NCI-H748 treated with DMSO at 0.1 percent for 48 hours (cell line): ENCODE measurements around the gene TPPP.
"Not testable (repeated sequence)": the region's sequence is repeated elsewhere in the genome, so short reads cannot be mapped to it uniquely, and the experiment has no call there.

Experiments used
- DNase-seq: peaks from one replicate; lab custom pipeline; 2025; lab: John Stamatoyannopoulos, UW

The TPPP gene

DNA sequence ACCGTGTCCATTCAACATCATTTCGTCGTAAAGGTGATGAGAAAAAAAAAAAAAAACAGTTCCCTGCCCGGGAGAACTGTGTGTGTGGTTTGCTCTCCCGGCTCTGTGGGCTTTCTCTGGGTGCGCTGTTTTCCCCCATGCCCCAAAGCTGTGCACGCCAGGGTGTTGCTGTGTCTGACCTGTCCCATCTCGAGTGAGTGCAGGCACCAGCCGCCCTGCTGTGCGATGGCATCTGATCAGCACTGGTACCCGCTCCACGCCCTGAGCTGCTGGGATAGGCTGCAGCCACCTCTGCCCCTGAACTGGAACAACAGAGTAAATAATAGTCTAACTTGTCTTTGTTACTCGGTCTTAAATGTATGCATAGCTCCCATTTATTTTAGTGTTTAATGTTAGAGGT, 47.7 kb downstream of the TPPP start:
- DNase-seq = no peak

DNA sequence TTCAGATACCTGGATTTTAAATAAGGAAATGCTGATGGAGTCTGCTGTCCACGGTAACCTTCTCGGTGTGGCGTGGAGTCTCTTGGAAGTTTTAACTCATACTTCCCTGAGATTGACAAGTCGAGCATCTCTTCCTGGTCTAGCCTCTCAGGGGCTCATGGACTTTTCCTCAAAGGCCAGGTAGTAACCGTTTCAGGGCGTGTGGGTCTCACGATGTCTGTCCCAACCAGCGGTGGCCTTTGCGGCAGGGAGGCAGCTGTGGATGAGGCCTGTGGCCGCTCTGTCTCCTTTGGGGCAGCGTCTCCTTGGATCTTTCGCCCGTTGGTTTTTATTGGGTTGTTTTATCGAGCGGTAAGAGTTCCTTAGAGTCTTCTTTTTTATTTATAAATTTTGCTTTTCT, 48.2 kb downstream of the TPPP start:
- no peak for DNase-seq

DNA sequence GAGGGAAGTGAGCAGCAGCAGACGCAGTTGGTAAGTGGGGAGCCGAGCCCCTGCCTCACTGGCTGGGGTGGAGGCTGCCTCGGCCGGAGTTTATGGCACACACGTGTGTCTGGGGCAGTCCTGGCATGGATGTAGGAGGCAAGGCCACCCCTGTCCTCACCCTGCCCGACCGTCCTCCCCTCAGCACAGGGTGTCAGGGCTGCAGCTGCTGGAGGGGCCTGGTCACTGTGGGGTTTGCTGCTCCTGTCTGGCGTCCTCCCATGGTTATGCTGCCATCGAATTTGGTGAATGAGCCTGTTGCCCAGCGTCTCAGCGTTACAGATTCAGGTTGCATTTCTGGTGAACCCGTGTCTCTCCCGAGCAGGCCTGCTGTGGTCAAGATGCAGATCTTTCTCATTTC, 48.6 kb downstream of the TPPP start:
- DNase-seq = no peak

DNA sequence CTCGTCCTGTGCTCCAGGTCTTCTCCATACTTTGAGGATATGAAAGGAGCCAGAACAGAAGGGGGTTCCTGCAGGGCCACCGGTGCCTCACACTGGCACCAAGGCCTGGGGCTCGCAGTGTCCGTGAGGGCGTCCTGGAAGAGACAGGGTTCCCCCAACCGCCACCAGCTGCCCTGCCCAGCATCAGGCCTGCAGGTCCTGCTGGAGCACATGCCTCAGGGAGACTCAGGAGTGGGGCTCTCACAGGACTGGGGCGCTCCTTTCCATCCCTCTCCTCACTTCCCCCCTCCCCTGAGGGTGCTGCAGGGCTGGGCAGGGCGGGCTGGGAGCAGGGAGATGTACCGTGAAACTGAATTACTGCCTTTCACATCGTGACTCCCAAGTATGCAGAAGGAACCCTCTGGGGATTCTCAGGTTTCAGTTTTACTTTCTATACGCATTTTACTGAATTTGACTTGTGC, 49.3 kb downstream of the TPPP start:
- DNase-seq = no peak

DNA sequence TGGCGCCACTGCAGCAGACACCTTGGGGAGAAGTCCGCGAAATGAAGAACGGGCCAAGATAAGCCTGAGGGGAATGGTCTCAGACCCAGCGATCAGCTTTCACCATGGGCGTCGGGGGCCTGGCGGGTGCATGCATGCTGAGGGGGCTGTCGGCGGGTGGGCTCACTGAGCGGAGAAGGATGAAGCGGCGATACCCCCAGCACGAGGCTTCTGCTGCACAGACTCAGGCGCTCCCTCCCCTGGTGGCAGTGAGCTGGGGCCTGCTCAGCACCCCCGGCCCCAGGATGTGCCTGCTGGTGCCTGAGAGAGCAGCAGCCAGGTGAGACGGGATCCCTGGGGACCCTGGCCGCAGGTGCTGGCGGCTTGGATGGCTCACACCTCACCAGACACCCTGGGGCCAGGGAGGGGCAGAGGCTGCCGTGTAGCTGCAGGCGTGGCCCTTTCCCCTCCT, 49.8 kb downstream of the TPPP start:
- no peak for DNase-seq

DNA sequence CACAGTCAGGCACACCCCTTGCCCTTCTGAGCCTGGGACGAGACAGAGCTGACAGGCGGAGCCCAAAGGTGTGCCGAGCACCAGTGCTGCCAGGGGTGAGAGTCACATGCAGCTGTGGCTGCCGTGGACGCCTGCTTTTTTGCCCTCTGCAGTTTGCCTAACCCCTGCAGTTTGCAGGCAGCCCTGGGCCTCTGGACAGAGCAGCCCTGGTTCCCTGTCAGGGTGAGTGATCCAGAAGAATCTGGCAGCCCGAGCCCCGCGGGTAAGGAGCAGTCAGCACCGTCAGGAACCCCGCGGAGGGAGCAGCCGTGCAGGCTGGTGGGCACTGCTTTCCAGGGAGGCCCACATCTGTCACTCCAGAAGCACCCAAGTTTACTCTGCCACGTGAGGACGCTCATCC, 50.7 kb downstream of the TPPP start:
- DNase-seq = no peak

DNA sequence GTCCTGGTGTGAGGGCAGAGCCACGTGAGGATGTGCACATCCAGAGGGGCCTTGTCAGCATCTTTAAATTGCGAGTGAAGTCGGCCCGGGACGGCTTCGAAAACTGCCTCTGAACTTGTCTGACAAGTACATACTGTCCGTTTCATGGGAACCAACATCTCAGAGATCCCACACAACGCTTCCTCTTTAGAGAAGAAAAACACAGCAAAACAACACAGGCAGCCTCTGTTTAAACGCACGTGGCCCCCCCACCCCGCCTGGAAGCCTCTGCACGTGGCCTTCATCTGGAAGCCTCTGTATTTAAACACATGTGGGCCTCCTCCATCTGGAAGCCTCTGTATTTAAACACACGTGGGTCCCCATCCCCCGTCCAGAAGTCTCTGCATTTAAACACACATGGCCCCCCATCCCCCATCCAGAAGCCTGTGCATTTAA, 51.8 kb downstream of the TPPP start:
- DNase-seq = no peak

DNA sequence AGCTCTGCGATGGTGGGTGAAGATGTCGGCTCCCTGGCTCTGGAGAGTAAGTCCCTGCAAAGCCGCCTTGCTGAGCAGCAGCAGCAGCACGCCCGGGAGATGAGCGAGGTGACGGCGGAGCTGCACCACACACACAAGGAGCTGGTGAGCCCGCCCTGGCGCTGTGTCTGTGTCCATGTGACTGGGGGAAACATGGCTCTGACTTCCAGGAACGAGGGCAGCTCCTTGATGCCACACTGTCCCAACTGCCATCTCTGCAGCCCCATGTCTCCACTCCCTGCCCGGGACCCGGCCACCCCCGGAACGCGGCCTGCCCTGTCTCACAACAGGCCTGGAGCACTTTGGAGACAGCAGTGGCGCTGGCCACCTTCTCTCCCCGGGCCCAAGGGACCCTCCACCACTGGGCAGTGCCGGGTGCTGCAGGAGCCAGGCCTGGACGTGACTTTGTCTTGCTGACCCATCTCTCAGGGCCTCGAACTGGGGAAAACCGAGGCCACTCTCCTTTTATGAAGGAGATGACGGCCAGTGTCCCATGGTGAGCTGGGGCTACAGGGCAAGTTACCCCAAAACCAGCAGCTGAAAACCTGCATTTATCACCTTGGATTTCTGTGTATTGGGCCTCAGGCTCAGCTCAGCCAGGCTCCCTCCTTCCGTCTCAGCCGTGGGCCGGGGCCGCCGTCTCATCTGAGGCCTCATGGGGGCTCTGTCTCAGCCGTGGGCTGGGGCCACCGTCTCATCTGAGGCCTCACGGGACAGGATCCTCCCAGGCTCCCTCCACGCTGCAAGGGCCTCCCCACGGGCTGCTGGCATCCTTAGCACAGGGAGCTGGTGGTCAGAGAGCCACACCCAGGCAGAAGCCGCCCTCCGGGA, 52.5 kb downstream of the TPPP start:
- DNase-seq = no peak

DNA sequence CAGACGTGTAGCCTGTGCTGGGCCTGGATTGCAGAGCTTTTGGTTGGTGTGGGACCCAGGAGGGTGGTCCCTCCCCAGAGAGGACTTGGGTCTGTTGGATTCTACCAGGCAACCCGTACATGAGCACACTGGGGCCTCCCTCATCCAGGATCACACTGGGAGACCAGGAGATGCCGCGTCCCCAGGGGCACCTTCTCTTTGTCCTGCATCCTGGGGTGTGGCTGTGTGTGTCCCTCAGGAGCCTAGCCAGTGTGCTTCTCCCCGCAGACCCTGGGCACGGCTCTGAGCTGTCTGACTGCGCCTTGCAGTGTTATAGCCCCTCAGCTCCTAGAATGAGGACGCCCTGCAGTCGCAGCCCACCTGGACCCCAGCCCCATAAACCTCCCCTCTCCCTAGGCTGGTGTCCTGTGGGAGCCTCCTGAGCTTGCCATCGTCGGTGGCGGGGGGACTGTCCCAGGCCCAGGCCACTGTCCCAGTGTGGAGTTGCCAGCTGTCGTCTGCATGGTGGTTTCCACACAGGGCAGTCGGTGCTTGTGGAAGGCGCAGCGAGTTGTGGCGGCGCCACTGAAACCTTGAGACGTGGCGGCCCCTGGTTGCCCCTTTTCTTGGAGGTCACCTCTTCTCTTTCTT, 53.5 kb downstream of the TPPP start:
- DNase-seq = no peak

DNA sequence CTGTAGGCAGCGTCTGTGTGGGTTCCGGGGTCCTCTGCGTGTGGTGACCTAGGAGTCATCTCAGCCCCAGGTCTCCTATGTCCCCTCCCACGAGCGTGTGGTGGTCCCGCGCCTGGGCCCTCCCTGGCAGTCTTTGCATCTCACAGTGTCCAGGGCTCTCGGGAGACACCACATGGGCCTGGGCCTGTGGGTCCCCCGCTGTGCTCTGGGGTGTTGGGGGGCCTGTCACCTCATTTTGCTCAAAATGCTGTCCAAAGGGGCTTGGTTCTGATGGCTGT, 54.0 kb downstream of the TPPP start:
- no peak for DNase-seq

DNA sequence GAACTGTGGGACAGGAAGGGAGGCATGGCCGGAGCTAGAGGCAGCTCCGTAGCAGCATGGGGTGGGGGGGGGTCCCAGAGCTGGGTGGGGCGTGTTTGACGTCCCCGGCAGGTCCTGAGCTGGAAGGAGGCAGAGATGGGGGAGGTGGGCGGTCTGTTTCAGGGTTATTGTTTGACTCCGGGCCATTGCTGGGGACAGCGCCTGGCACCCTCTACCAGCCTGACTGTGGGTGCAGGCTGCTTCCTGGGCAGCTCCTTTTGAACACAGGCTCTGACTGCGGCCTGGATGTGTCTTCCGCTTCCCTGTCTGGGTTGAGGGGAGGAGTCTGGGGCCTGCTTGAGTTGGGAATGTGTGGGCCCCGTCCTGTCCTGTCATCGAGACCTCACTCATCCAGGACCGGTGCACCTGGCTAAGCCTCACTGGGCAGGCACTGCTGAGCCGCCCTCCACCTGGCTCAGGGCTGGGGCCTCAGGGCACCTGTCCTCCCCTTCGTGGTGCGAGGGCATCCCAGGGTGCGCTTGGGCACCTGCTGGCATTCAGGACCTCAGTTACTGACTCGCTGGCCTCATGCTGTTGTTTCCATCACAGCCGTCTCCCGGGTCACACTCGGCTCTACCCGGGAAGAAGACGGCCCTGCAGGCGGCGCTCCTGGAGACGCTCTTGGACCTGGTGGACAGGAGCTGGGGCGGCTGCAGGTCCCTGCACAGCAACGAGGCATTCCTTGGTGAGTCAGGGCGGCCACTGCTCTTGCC, 54.5 kb downstream of the TPPP start:
- no peak for DNase-seq

DNA sequence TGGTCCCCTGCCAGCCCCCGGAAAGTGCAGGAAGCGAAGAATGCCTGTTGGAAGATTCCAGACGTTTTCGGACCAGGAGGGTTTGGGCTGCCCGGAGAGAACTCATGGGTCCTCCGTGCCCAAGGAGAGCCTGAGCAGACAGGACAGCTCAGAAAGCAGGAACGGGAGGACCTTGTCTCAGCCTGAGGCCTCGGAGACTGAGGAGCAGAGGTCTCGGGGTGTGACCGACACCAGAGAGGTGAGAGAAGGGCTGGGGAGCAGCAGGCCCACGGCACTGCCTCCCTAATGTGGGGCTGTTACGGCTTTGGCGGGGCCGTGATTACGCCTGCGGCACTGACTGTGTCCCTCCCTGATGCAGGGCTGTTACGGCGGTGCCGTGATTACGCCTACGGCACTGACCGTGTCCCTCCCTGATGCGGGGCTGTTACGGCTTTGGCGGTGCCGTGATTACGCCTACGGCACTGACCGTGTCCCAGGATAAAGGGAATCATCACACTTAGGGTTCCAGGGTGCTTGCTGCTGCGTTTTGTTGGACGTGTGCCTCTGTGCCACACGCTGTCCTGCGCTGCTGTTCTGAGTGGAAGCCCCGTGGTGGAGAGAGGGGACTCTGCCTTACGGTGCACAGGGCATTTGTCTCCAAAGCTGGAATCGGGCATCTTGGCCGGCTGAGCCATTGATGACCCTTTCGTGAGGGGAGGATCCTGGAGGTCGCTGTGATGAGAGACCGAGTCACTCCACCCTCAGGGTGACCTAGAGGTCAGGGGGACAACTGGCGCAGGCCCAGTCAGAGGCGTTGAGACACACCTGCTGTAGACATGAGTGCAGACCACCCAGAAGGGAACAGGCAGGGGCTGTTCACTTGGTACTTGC, 55.3 kb downstream of the TPPP start:
- no peak for DNase-seq

DNA sequence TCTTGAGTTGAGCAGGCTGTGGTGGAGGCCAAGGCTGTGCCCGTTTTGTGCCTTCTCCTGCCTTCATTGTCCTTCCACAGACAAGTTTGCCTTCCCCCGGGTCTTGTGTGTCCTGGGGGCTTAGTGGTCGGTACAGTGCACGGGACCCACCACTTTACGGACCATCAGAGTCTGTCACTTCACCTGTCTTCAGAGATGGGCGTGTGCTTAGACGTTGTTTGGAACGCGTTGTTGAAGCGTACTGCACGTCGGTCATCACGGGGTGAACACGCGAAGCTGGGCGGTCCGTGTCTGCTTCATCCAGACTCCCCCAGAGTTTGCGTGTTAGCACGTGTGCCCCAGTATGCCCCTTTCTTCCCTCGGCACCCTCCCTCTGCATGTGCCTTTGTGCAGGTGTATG, 56.2 kb downstream of the TPPP start:
- DNase-seq = no peak

DNA sequence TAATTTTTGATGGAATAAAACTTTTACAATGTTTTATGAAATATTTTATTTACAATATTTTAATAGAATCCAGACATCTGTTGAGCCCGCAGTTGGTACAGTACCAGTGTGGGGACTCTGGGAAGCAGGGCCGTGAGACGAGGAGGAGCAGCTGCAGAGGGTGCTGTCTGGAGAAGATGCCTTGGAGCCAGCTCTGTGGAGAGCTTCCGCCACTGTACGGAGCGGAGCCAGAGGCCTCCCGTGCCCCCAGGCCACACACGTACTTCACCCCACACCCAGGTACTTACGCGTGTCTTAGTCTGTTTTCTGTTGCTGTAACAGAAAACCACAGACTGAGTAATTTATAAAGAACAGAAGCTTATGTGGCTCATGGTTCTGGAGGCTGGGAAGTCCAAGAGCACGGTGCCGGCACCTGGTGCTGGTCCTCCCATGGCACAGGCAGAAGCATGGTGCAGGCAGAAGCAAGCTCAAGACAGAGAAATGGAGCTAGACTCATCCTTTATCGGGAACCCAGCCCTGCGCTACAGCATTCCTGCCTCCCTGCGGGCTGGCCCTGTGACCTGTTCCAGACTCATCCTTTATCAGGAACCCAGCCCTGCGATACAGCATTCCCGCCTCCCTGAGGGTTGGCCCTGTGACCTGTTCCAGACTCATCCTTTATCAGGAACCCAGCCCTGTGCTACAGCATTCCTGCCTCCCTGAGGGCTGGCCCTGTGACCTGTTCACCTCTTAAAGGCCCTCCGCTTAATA, 57.7 kb downstream of the TPPP start:
- DNase-seq = no peak

DNA sequence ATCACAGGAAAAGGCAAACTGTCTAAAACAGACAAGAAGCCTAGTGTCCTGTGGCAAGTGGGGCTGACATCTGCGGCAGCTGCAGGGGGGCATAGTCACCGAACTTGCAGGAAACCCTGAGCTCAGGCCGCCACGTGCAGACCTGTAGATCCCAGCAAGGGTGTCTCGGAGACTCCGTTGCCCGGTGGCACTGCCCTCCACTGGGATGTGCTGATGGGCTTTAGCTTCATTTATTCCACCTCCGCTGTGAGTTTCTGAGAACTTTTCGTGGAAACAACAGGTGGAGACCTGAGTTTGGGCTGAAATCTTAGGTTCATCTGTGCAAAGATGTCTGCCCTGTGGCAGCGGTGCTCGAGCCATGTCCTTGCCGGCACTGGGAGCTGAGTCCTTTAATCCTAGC, 59.0 kb downstream of the TPPP start:
- no peak for DNase-seq

DNA sequence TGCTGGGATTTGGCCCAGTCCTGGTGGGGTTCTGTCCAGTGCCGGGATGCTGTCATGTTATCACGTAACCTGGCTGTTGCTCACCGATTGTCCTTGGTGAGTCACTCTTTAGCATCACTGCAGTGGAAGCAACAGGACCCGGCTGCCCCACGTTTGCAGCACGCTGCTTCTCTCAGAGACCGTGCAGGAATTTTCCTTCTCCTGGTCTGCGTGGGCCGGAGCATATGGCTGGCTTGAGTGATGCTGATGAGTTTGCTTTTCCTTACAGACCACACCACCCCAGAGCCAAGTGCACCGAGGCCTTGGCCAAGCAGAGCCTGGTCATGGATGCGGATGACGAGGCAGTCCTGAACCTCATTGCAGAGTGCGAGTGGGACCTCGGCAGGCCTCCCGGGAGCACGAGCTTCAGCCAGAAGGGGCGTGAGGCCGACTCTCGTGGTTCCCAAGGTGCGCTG, 59.6 kb downstream of the TPPP start:
- no peak for DNase-seq

DNA sequence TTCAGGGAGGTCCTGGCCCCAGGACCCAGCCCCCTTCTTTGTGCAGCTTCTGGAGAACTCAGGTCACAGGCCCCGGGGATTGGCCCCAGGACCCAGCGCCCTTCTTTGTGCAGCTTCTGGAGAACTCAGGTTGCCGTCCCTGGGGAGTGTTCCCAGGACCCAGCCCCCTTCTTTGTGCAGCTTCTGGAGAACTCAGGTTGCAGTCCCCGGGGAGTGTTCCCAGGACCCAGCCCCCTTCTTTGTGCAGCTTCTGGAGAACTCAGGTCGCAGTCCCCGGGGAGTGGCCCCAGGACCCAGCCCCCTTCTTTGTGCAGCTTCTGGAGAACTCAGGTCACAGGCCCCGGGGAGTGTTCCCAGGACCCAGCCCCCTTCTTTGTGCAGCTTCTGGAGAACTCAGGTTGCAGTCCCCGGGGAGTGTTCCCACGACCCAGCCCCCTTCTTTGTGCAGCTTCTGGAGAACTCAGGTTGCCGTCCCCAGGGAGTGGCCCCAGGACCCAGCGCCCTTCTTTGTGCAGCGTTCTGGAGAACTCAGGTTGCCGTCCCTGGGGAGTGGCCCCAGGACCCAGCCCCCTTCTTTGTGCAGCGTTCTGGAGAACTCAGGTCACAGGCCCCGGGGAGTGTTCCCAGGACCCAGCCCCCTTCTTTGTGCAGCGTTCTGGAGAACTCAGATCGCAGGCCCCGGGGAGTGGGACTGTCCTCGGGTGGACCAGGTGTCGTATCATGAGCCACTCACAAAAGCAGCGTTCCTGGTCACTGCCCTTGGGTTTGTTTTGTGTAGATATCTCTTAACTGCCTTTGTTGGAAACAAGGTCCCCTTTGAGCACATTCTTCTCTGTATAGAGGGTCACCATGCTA, 64.6 kb downstream of the TPPP start:
- DNase-seq = not testable (repeated sequence)

DNA sequence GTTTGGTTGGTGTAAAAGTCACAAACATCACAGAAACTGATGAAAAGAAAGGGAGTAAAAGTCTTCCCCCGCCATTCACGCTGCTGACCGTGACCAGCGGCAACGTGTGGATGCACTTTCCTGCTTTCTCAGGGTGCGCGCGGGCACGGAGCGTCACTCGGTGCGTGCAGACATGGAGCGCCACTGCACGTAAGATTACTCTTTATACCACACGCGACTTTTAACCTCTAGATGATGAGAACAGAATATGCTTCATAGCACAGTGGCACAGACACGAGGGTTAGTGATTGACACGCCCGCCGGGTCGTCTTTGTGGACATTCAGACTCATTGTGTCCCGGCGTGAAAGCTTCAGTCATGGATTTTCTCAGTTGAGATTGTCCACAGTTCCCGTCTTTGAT, 65.3 kb downstream of the TPPP start:
- DNase-seq = no peak

DNA sequence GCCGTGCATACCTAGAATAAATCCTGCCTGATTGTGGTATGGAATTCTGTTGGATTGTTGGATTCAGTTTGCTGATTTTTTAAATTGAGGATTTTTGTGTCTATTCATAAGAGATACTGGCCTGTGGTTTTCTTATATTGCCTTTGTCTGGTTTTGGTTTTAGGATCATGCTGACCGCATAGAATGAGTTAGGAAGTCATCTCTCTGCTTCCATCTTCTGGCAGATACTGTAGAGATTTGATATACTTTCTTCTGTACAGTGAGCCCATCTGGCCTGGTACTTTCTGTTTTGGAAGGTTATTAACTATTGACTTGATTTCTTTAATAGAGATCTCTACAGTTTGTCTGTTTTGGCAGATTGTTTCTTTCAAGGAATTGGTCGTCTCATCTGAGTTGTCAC, 66.3 kb downstream of the TPPP start:
- no peak for DNase-seq

DNA sequence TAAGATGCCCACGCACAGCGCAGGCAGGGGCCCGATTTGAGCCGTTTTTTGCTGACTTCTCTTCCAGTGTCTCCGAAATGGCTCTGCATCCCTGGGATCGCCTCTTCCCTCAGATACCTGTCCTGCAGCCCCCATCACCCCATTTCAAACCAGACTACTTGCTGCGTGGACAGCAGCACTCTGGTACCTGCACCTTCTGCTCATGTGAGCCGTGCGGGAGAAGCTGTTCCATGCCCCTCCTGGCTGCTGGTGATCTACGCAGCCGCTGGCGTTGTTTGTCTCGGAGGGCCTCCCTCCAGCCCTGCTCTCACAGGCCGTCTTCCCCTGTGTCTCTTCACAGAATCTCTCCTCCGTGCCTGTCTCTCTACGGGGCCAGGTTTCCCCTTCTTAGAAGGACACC, 67.6 kb downstream of the TPPP start:
- no peak for DNase-seq

DNA sequence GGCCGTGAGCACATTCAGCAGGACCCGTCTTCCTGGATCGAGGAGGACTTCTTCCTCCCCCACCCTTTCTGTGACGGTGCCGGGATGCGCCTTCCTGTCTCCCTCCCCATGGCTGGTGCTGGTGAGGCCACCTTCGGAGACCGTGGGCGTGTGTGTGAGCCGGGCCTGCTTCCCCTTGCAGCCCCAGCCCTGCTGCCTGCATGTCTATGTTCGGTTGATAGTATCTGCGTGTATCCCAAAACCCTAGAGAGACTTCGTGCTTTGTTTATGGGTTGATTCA, 68.3 kb downstream of the TPPP start:
- no peak for DNase-seq
